H9 (cell line): ENCODE data around the gene CHST13. TPM values are rescaled to one million over a fixed set of nuclear protein-coding genes. Genes with fewer than 3 reads are reported as not detected.

ENCODE experiments used
- DNase-seq: peaks from one replicate; pipeline ENCODE4 v3.0.0-alpha.2; 2017
- H2AFZ ChIP-seq: one replicate; pipeline ENCODE4 v1.6.1; 2013; ENCODE audit warnings: mild to moderate bottlenecking, low read length, control low read depth, moderate library complexity
- H2AK5ac ChIP-seq: 2 replicates; pipeline ENCODE4 v1.6.1; 2013; ENCODE audit warnings: low read length, control low read depth, mixed read lengths; ENCODE audit not compliant: insufficient read length
- H2BK120ac ChIP-seq: one replicate; pipeline ENCODE4 v1.6.1; 2013; ENCODE audit warnings: low read depth, mild to moderate bottlenecking, low read length, control low read depth, inconsistent platforms; ENCODE audit not compliant: poor library complexity, severe bottlenecking
- H2BK12ac ChIP-seq: 2 replicates; pipeline ENCODE4 v1.6.1; 2013; ENCODE audit warnings: low read length, control low read depth, mixed read lengths, low read depth; ENCODE audit not compliant: insufficient read length
- H2BK15ac ChIP-seq: 2 replicates; pipeline ENCODE4 v1.6.1; 2013; ENCODE audit warnings: low read depth, low read length, control low read depth
- H2BK20ac ChIP-seq: one replicate; pipeline ENCODE4 v1.6.1; 2013; ENCODE audit warnings: low read depth, mild to moderate bottlenecking, low read length, control low read depth, inconsistent platforms; ENCODE audit not compliant: poor library complexity, severe bottlenecking
- H2BK5ac ChIP-seq: 2 replicates; pipeline ENCODE4 v1.6.1; 2013; ENCODE audit warnings: low read length, control low read depth, mixed read lengths; ENCODE audit not compliant: insufficient read length
- H3K14ac ChIP-seq: 2 replicates; pipeline ENCODE4 v1.6.1; 2013; ENCODE audit warnings: low read length, control low read depth; ENCODE audit not compliant: insufficient read depth
- H3K18ac ChIP-seq: 2 replicates; pipeline ENCODE4 v1.6.1; 2013; ENCODE audit warnings: low read depth, mild to moderate bottlenecking, mixed read lengths, low read length, control low read depth; ENCODE audit not compliant: insufficient read length
- H3K23ac ChIP-seq: 2 replicates; pipeline ENCODE4 v1.6.1; 2013; ENCODE audit warnings: low read length, control low read depth, mixed read lengths, low read depth; ENCODE audit not compliant: insufficient read length
- H3K23me2 ChIP-seq: 2 replicates; pipeline ENCODE4 v1.6.1; 2013; ENCODE audit warnings: low read depth, mild to moderate bottlenecking, mixed read lengths, low read length, control low read depth; ENCODE audit not compliant: insufficient read length, poor library complexity, severe bottlenecking
- H3K27ac ChIP-seq: 2 replicates; pipeline ENCODE4 v1.5.1; 2013; ENCODE audit warnings: low read length, control low read depth, mixed read lengths, low read depth; ENCODE audit not compliant: insufficient read length
- H3K27me3 ChIP-seq: 2 replicates; pipeline ENCODE4 v1.6.1; 2013; ENCODE audit warnings: low read length, control low read depth, inconsistent platforms; ENCODE audit not compliant: insufficient read depth
- H3K4ac ChIP-seq: 2 replicates; pipeline ENCODE4 v1.6.1; 2013; ENCODE audit warnings: low read depth, mild to moderate bottlenecking, control low read depth, inconsistent platforms, low read length, moderate library complexity
- H3K4me1 ChIP-seq: 2 replicates; pipeline ENCODE4 v1.6.1; 2013; ENCODE audit warnings: low read length, control low read depth, inconsistent platforms; ENCODE audit not compliant: insufficient read depth
- H3K4me2 ChIP-seq: 2 replicates; pipeline ENCODE4 v1.6.1; 2013; ENCODE audit warnings: low read length, control low read depth, mixed read lengths; ENCODE audit not compliant: insufficient read length, insufficient read depth
- H3K56ac ChIP-seq: 2 replicates; pipeline ENCODE4 v1.6.1; 2013; ENCODE audit warnings: low read depth, mild to moderate bottlenecking, mixed read lengths, low read length, control low read depth; ENCODE audit not compliant: insufficient read length
- H3K79me1 ChIP-seq: 2 replicates; pipeline ENCODE4 v1.6.1; 2013; ENCODE audit warnings: low read depth, mild to moderate bottlenecking, moderate library complexity, low read length, control low read depth, inconsistent platforms; ENCODE audit not compliant: insufficient read depth, poor library complexity, severe bottlenecking
- H3K79me2 ChIP-seq: 2 replicates; pipeline ENCODE4 v1.6.1; 2013; ENCODE audit warnings: low read length, control low read depth, inconsistent platforms; ENCODE audit not compliant: insufficient read depth
- H3K9ac ChIP-seq: 2 replicates; pipeline ENCODE4 v1.6.1; 2013; ENCODE audit warnings: low read length, control low read depth, mixed read lengths; ENCODE audit not compliant: insufficient read length; ENCODE audit errors: extremely low read depth
- H3K9me3 ChIP-seq: one replicate; pipeline ENCODE4 v1.6.1; 2013; ENCODE audit warnings: low read depth, low read length, inconsistent platforms; ENCODE audit not compliant: control insufficient read depth
- H3T11ph ChIP-seq: one replicate; pipeline ENCODE4 v1.6.1; 2013; ENCODE audit warnings: mild to moderate bottlenecking, low read length, control low read depth, inconsistent platforms
- H4K20me1 ChIP-seq: one replicate; pipeline ENCODE4 v1.6.1; 2013; ENCODE audit not compliant: control insufficient read depth, insufficient read length, insufficient read depth
- H4K5ac ChIP-seq: 2 replicates; pipeline ENCODE4 v1.6.1; 2013; ENCODE audit warnings: low read depth, mild to moderate bottlenecking, mixed read lengths, low read length, control low read depth; ENCODE audit not compliant: insufficient read length
- H4K8ac ChIP-seq: replicated peaks from 2 replicates; pipeline ENCODE4 v1.6.1; 2013; ENCODE audit warnings: low read length, control low read depth, mixed read lengths, low read depth; ENCODE audit not compliant: insufficient read length
- H4K91ac ChIP-seq: 2 replicates; pipeline ENCODE4 v1.6.1; 2013; ENCODE audit warnings: low read depth, mild to moderate bottlenecking, moderate library complexity, mixed read lengths, low read length, control low read depth; ENCODE audit not compliant: insufficient read length
- H3K27ac Mint-ChIP-seq, 3 experiments: 2 replicates in 2 of 3; 3 replicates in 1 of 3; pipeline ENCODE4 v1.8.0; 2020 to 2021; ENCODE audit warnings: mixed read lengths in 3 of 3, mild to moderate bottlenecking in 1 of 3, moderate library complexity in 1 of 3
- H3K27me3 Mint-ChIP-seq: 2 replicates; pipeline ENCODE4 v1.8.0; 2021; ENCODE audit warnings: low read depth, mild to moderate bottlenecking, moderate library complexity, mixed read lengths
- H3K36me3 Mint-ChIP-seq, 3 experiments: 2 replicates in 2 of 3; 3 replicates in 1 of 3; pipeline ENCODE4 v1.8.0; 2020 to 2021; ENCODE audit warnings: low read depth in 3 of 3, mixed read lengths in 3 of 3; ENCODE audit not compliant: insufficient read depth in 1 of 3
- H3K4me1 Mint-ChIP-seq, 2 experiments: 2 replicates each; pipeline ENCODE4 v1.8.0; 2020; ENCODE audit warnings: mixed read lengths in 2 of 2
- H3K4me3 Mint-ChIP-seq, 2 experiments: 2 replicates in 1 of 2; 3 replicates in 1 of 2; pipeline ENCODE4 v1.8.0; 2020 to 2021; ENCODE audit warnings: mild to moderate bottlenecking in 2 of 2, mixed read lengths in 2 of 2, moderate library complexity in 1 of 2
- H3K9me3 Mint-ChIP-seq, 2 experiments: 2 replicates in 1 of 2; 3 replicates in 1 of 2; pipeline ENCODE4 v1.8.0; 2020; ENCODE audit warnings: mild to moderate bottlenecking in 2 of 2, mixed read lengths in 2 of 2, moderate library complexity in 1 of 2
- WGBS: extraction: QIAGEN DNeasy Blood & Tissue Kit; methylation state at CpG from one replicate; pipeline ENCODE4 v1.1.7; 2013; ENCODE audit warnings: missing lambda C conversion rate, low lambda C conversion rate, mixed read lengths; ENCODE audit not compliant: insufficient read length; ENCODE audit errors: extremely low coverage; 5-methylcytosine and 5-hydroxymethylcytosine counted together
- total RNA-seq: library from RNA; stranded (reverse); gene quantifications from 2 replicates; pipeline ENCODE4 v1.2.1, GENCODE V29; 2021
- TF ChIP-seq, protein P1 (sequence below): fragments of 200-600 bp; sonication (generic); conservative IDR thresholded peaks from 3 replicates; pipeline ENCODE4 v1.8.0; 2021; ENCODE audit warnings: antibody characterized with exemption, mild to moderate bottlenecking

The CHST13 gene
- total RNA-seq, 1 experiment from 2014 or later, result 0.85 TPM

DNA sequence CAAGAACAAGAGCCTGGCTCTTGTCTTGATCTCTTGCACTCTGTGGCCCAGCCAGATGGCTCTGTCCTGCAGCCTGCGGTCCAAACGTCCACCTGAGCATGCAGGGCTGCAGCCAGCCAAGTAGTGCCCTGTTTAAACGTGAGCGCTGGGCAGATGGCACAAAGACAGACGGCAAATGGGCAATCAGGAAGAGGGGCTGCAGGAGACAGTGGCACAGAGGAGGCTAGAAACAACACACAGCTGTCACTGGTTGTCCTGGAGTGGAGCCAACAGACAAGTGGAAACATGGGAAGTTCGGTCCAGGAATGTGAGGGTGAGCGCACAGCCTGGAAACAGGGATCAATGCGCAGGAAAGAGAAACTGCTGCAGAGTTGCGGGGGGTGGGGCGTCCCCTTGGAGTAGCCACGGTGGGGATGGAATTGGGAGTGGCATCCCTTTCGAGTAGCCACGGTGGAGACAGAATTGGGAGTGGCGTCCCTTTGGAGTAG is 37.6 kb upstream of the CHST13 start:
- Histone ChIP-seq H3T11ph (no peak overlapping the region), H3K23me2 (no peaks in the 10 kb centered on the region), H2BK15ac (no peak overlapping the region), H4K20me1 (no peaks in the 10 kb centered on the region), H3K27ac (no peak overlapping the region), H2AFZ (no peak overlapping the region), H3K4me2 (no peak overlapping the region), H3K14ac (no peak overlapping the region), H2BK5ac (no peak overlapping the region), H4K8ac (no peak overlapping the region), H2BK12ac (no peak overlapping the region), H3K56ac (no peak overlapping the region), H3K9ac (no peak overlapping the region), H3K23ac (no peak overlapping the region), H3K4ac (no peak overlapping the region; the same call in 1 of the 2 replicates), H3K79me2 (no peaks in the 10 kb centered on the region), H3K27me3 (no peaks in the 10 kb centered on the region), H4K91ac (no peak overlapping the region), H3K18ac (no peak overlapping the region), H2AK5ac (no peak overlapping the region), H2BK20ac (no peak overlapping the region), H3K79me1 (no peaks in the 10 kb centered on the region), H4K5ac (no peak overlapping the region), H3K9me3 (no peaks in the 10 kb centered on the region), H3K4me1 (peaks cover 8% of the 10 kb centered on the region; the same call in 1 of the 2 replicates), H2BK120ac (no peak overlapping the region)
- no peak for DNase-seq
- no CpG with 5 or more reads among the region's 14 CpGs for WGBS
- Mint-ChIP-seq H3K4me1 (peaks cover 32 to 44% of the 10 kb centered on the region in 2 experiments), H3K36me3 (no peaks in the 10 kb centered on the region), H3K27ac (no peak overlapping the region; a peak in 1 of 7 replicates), H3K27me3 (peaks cover 5% of the 10 kb centered on the region), H3K4me3 (no peak overlapping the region), H3K9me3 (no peaks in the 10 kb centered on the region; a peak in 1 of 5 replicates)
- TF ChIP-seq, protein P1, sequence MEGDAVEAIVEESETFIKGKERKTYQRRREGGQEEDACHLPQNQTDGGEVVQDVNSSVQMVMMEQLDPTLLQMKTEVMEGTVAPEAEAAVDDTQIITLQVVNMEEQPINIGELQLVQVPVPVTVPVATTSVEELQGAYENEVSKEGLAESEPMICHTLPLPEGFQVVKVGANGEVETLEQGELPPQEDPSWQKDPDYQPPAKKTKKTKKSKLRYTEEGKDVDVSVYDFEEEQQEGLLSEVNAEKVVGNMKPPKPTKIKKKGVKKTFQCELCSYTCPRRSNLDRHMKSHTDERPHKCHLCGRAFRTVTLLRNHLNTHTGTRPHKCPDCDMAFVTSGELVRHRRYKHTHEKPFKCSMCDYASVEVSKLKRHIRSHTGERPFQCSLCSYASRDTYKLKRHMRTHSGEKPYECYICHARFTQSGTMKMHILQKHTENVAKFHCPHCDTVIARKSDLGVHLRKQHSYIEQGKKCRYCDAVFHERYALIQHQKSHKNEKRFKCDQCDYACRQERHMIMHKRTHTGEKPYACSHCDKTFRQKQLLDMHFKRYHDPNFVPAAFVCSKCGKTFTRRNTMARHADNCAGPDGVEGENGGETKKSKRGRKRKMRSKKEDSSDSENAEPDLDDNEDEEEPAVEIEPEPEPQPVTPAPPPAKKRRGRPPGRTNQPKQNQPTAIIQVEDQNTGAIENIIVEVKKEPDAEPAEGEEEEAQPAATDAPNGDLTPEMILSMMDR, result no peak
